Measurements from ENCODE around the gene CHD3.

CHD3 gene

DNA sequence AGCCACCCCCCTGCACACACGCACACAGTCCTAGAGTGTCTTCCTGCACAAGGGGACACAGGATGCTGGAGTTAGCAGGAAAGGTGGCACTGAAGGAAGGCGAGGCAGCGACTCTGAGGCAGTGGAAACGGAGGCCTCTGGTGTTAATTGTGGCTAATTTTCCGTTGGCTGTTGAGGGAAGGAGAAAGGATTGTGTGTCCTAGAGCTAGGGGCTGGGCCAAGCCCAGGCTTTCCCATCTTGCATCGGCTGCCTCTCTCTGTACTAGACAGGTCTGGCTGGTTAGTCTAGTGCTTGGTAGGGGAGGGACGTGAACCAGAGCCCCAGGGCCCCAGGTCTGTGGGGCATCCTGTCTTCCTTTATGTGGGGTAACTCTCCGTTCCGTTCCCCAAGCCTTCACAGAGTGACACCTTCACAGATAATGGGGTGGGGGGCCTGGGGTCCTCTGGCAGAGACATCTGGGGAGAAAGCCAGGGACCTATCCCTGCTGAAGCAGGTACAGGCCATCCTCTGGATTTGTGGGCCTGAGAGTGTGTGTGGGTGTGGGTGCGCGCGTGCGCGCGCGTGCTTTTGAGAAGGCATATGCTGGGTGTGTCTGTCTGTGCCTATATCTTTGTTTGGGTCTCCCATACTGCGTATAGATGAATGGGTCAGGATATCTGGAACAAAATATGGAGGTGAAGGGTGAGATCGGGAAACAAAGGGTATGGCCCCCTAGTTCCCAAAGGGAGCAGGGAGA is at the start of gene CHD3:
Gene CHD3, plus strand, starts transcription at position 606 of the 737 bp plus-strand sequence. CDS start 212 bp downstream, outside the sequence.
- DNase-seq: peak; percentile 59

- no peak for DNase-seq
These were observed 49.3 kb upstream of the CHD3 start for GRCh38 chr17:7839190-7839875.

GRCh38 chr17:7839876-7840261 is 48.7 kb upstream of the CHD3 start:
- DNase-seq: peak; percentile 45

DNA sequence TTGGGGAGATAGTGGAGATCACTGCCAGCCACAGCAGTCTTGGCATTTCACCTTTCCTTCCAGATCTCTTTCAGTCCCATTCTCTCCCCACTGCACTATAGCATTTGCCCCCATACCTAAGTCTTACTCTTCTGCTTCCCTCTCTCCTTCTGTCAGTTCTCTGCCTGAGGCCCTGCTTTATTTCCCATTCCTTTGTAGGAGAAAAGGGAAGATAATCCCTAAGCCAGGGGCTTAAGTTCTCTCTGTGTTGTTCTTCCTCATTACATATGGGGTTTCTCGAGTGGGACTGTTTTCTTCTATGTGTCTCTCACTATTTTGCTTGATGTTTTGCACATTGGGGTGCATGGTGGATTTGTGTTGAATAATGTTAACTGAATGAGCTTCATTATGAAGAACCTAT is 48.1 kb upstream of the CHD3 start:
- DNase-seq: no peak

GRCh38 chr17:7840875-7841274 is 47.7 kb upstream of the CHD3 start:
- no peak for DNase-seq

DNA sequence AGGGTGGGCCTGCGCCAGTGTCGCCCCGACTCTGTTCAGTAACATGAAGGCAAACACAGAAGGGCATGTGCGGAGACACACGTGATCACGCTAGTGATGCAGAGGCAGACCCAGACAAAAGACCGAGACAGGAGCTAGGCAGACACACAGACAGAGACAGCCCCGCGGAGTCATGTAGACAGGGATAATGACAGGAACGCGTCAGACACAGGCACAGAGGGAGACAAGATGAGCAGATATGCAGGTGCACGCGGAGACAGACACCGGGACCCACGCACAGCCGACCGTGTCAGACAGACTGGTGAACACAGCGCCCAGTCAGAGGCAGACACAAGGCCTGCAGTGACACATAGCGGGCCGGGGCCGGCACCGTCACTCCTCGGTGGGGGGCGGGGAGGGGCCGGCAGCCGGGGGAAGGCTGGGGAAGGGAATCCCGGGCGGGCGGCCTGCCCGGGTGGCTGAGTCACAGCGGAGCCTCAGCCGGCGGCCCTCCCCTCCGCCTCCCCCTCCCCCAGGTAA is 47.1 kb upstream of the CHD3 start:
- peak; percentile 93 for DNase-seq

DNA sequence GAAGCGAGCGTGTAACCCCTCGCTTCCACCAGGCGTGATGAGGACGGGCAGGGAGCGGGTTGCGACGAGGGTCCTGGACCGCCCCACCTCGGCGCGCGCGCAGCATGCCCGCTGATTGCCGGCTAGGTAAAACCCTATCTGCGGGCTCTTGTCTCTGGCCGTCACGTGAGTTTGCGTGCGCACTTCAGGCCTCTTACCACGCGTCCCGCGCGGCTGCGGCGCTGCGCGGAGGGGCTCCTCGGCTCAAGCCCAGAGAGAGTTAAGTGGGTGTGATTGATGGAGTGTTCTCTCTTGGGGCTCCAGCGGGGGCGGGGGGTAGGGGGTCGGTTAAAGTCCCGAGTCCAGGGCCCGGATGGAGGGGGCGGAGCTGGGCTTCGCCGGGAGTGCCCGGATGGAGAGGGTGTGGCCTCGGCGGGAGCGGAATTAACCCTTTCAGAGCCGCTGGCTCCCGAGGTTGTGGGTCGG is 46.6 kb upstream of the CHD3 start:
- peak; percentile 85 for DNase-seq

DNA sequence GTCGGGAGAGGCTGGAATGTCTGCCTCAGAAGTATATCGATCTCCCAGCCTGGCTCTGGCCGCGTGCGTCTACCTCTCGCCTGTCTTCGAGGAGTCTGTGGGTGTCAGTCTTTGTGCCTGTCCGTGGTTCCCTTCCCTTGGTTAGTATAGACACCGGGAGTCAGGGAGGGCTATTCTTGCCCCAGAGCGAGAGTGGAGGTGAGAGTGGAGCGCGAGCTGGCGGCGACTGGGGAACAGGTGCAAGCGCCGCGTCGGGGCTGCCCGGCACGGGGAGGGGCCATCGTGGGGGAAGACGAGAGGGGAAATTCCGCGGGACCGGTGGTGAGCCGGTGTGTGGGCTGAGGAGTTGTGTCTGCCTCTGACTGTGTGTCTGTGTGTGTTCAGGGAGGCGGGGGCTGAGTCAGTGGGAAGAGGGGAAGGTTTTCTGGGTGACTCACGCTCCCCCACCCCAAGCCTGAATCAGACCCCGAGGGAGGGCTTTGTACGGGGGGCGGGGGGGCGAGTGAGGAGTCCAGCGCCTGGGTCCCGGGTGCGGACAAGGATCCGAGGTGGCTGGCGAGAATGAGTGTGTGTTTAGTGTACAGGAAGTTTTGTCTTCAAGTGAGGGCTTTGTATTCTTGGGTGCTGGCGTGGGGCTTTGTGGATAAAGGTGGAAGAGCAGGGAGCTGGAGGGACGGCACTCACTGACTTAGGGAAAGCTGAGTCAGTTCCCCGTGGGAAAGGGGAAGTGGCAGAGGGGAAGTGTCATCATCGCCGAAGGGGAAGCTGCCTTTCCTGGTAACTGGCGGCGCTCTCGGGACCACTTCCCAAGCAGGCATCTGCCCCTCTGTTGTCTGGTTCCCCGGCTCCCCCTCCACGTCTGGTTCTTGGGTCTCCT is 46.0 kb upstream of the CHD3 start:
- DNase-seq: peak; percentile 95

DNA sequence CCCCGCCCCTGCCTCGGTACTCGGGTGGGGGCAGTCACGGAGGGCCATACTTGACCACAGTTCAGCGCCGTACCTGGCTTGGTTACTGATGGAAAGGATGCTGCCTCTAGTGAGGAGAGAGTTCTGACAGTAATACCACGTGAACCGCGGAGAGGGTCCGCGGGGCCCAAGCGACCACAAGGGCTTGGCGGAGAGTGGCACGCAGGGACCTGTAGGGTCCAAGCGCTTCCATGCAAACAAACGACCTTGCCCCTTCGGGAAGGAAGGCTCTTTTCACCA is 45.4 kb upstream of the CHD3 start:
- no peak for DNase-seq

DNA sequence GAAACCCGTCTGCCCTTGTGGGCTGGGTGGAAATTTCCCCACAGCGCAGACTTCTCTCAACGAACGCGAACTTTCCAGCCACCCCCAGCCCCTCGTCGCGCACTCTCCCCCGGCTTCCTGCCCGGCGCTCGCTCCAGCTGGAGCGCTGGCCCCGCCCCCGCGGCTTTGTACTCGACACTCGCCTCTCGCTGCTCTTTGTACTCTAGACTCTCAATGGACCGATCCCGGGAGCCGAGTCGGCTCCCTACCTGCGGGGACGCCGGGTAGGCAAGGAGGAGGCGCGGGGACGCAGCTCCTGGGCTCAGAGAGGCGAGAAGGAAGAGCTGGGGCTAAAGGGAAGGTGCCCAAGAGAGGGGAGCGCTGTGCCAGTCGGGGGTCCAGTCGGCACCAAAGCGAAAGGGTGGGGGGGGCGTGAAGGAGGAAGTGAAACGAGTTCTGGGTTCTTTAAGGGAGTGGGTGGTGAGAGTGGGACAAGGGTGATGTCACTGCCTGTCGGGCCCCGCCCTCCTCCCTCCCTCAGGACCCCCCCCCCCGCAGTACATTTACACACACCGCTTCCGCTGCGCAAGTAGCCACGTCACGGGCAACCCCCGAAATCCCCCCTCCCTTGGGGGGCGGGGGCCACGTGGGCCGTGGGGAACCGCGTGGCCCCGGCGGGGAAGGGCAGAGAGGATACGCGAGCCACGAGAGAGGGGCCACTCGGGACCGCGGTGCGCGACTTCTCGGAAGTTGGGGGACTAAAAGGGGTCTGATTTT is 44.9 kb upstream of the CHD3 start:
- peak; percentile 87 for DNase-seq

DNA sequence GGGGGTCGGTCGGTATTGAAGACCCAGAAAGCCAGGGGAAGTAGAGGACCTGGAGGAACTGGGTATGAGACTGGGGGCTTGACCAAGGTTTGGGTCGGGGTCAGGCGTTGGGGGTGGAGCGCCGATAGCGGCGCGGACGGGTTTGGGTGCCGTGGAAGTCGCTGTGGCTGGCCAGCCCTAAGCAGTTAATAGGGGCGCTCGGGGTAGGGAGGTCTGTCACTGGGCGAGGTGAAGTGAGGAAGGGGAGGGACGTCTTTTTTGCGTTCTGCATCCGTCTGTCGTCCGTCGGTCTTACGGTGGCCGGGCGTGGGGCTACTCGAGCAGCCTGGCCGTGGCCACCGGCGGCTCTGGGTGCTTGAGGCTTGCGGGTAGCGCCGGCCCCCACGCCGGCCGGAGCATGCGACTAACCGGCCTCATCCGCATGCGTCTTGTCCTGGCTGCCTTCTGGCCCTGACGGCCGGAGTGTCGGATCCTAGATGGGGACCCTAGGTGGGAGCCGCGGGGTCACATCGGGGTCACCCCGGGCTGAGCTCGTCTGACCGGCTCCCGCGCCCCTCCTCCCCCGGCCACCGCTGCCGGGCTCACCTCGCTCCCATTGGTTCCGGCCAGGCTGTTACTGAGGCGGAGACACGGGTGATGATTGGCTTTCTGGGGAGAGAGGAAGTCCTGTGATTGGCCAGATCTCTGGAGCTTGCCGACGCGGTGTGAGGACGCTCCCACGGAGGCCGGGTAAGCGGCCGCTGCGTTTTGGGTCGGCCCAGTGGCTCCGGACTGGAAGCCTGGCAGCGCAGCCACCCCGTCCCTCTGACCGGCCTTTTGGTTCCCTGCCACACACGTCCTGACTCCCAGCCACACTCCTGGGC is 44.1 kb upstream of the CHD3 start:
- DNase-seq: peak; percentile 88

DNA sequence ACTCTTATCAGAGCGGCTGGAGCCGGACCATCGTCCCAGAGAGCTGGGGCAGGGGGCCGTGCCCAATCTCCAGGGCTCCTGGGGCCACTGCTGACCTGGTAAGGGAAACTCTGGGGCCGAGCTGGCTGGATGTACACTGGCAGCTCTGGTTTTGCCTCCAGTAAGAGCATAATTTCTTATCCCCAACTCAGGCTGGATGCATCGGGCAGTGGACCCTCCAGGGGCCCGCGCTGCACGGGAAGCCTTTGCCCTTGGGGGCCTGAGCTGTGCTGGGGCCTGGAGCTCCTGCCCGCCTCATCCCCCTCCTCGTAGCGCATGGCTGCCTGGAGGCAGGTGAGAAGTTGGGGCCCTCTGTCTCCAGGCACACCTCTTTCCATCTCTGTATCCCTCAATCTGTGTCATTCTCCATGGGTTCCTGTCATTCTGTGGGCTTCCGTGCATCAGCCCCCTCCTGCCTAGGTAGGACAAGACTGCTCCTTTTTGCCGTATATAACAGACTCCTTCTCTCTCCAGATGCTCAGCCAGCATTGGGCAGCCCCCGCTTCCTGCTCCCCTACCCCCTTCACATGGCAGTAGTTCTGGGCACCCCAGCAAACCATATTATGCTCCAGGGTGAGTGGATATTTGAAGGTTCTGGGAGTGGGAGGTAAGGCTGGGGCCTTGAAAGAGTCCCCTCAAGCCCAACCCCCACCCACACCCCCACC is 43.1 kb upstream of the CHD3 start:
- no peak for DNase-seq

GRCh38 chr17:7846063-7846735 is 42.4 kb upstream of the CHD3 start:
- no peak for DNase-seq

DNA sequence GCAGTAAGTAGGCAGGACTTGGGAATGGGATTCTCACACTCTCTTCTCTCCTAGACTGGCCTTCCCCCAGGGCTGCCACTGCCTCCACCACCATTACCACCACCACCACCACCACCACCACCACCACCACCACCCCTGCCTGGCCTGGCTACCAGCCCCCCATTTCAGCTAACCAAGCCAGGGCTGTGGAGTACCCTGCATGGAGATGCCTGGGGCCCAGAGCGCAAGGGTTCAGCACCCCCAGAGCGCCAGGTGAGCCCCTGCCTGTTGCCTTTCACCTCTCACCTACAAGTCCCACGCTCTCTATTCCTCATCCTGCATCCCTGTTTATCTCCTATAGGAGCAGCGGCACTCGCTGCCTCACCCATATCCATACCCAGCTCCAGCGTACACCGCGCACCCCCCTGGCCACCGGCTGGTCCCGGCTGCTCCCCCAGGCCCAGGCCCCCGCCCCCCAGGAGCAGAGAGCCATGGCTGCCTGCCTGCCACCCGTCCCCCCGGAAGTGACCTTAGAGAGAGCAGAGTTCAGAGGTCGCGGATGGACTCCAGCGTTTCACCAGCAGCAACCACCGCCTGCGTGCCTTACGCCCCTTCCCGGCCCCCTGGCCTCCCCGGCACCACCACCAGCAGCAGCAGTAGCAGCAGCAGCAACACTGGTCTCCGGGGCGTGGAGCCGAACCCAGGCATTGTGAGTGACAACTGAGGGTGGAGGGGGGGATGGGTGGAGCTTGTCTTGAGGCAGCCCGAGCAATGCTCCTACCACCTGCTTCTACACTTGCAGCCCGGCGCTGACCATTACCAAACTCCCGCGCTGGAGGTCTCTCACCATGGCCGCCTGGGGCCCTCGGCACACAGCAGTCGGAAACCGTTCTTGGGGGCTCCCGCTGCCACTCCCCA is 41.6 kb upstream of the CHD3 start:
- DNase-seq: no peak

DNA sequence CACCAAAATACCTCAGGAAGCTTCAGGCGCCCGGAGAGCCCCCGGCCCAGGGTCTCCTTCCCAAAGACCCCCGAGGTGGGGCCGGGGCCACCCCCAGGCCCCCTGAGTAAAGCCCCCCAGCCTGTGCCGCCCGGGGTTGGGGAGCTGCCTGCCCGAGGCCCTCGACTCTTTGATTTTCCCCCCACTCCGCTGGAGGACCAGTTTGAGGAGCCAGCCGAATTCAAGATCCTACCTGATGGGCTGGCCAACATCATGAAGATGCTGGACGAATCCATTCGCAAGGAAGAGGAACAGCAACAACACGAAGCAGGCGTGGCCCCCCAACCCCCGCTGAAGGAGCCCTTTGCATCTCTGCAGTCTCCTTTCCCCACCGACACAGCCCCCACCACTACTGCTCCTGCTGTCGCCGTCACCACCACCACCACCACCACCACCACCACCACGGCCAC is 40.4 kb upstream of the CHD3 start:
- DNase-seq: no peak

DNA sequence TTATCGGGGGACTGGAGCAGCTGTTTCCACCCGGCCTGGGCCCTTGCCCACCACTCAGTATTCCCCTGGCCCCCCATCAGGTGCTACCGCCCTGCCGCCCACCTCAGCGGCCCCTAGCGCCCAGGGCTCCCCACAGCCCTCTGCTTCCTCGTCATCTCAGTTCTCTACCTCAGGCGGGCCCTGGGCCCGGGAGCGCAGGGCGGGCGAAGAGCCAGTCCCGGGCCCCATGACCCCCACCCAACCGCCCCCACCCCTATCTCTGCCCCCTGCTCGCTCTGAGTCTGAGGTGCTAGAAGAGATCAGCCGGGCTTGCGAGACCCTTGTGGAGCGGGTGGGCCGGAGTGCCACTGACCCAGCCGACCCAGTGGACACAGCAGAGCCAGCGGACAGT is 39.9 kb upstream of the CHD3 start:
- no peak for DNase-seq

- no peak for DNase-seq
These were observed 39.3 kb upstream of the CHD3 start for GRCh38 chr17:7849130-7849750.

- no peak for DNase-seq
These were observed 38.7 kb upstream of the CHD3 start for GRCh38 chr17:7849751-7850504.

Measured in stimulated activated CD4-positive, alpha-beta T cell treated with anti-CD3 and anti-CD28 coated beads, Interleukin-1b, Interleukin-23, amount 100 ng/mL, for 48 hours (primary cell).